PC-9 (cell line): Measurements from ENCODE around the gene SNAPC2. TPM values are rescaled to one million over a fixed set of nuclear protein-coding genes. Genes with fewer than 3 reads are reported as not detected.

Source experiments
- BruUV-seq: library from RNA; stranded (reverse); fragments of 400-500 nt; replicated peaks from 2 replicates; lab custom pipeline; 2021; lab: Mats Ljungman, UMichigan
- CTCF ChIA-PET: fragments of 300-600 bp; sonication (Branson Sonifier 250); formaldehyde crosslinking; loops from one replicate; lab custom pipeline; 2022; ENCODE audit warnings: antibody characterized with exemption; lab: Charles Lee
- POLR2A ChIA-PET: fragments of 300-600 bp; sonication (Branson Sonifier 250); formaldehyde crosslinking; loops from one replicate; lab custom pipeline; 2022; ENCODE audit warnings: antibody characterized with exemption; ENCODE audit not compliant: unreplicated experiment; lab: Charles Lee
- DNase-seq, 2 experiments: peaks; one replicate each; pipeline versions ENCODE4 v3.0.0 to v3.0.0-alpha.2; 2015 to 2022; ENCODE audit warnings: mixed read lengths in 1 of 2
- H2AFZ ChIP-seq: fragments of 200-600 bp; sonication (generic); 2 replicates; pipeline ENCODE4 v1.8.1; 2017; ENCODE audit warnings: antibody characterized with exemption
- H3F3A ChIP-seq: fragments of 200-600 bp; sonication (generic); 2 replicates; pipeline ENCODE4 v1.8.1; 2017; ENCODE audit warnings: antibody characterized with exemption, mild to moderate bottlenecking, low read depth; ENCODE audit not compliant: insufficient read depth
- H3K27ac ChIP-seq: fragments of 200-600 bp; sonication (generic); 2 replicates; pipeline ENCODE4 v1.6.1; 2016; ENCODE audit warnings: mixed run types
- H3K27me3 ChIP-seq: fragments of 200-600 bp; sonication (generic); 2 replicates; pipeline ENCODE4 v1.6.1; 2016; ENCODE audit warnings: low read depth, mixed run types; ENCODE audit not compliant: insufficient read depth
- H3K36me3 ChIP-seq: fragments of 200-600 bp; sonication (generic); 2 replicates; pipeline ENCODE4 v1.6.1; 2016; ENCODE audit warnings: low read depth, mixed run types
- H3K4me1 ChIP-seq: fragments of 200-600 bp; sonication (generic); replicated peaks from 2 replicates; pipeline ENCODE4 v1.6.1; 2016; ENCODE audit warnings: mixed run types; ENCODE audit not compliant: insufficient read depth
- H3K4me2 ChIP-seq: fragments of 200-600 bp; sonication (generic); 2 replicates; pipeline ENCODE4 v1.6.1; 2017; ENCODE audit warnings: mixed run types
- H3K4me3 ChIP-seq: fragments of 200-600 bp; sonication (generic); 2 replicates; pipeline ENCODE4 v1.6.1; 2016; ENCODE audit warnings: mixed run types
- H3K79me2 ChIP-seq: fragments of 200-600 bp; sonication (generic); 2 replicates; pipeline ENCODE4 v1.6.1; 2017; ENCODE audit warnings: low read depth, mixed run types
- H3K9me2 ChIP-seq: fragments of 200-600 bp; sonication (generic); 2 replicates; pipeline ENCODE4 v1.8.1; 2017; ENCODE audit warnings: mild to moderate bottlenecking; ENCODE audit not compliant: insufficient read depth
- H3K9me3 ChIP-seq: fragments of 200-600 bp; sonication (generic); 2 replicates; pipeline ENCODE4 v1.8.1; 2016; ENCODE audit warnings: low read depth; ENCODE audit not compliant: insufficient read depth
- H4K20me1 ChIP-seq: fragments of 200-600 bp; sonication (generic); 2 replicates; pipeline ENCODE4 v1.8.1; 2017; ENCODE audit not compliant: insufficient read depth
- EZH2 ChIP-seq: fragments of 200-600 bp; sonication (generic); IDR thresholded peaks from 2 replicates; pipeline ENCODE4 v1.8.0; 2017; ENCODE audit warnings: antibody characterized with exemption, low read depth
- intact Hi-C: fragments of 100-400 bp; cut with micrococcal nuclease; formaldehyde crosslinking; loops from one replicate; pipeline ENCODE4 v1.10.0; 2022; ENCODE audit not compliant: unreplicated experiment
- total RNA-seq: library from RNA; stranded (reverse); gene quantifications from 2 replicates; pipeline ENCODE4 v1.2.3, GENCODE V29; 2021
- TF ChIP-seq, protein P1 (sequence below): fragments of 200-600 bp; sonication (generic); conservative IDR thresholded peaks from 2 replicates; pipeline ENCODE4 v1.6.1; 2017; ENCODE audit warnings: mixed run types, antibody characterized with exemption, mild to moderate bottlenecking, moderate library complexity

The SNAPC2 gene
- total RNA-seq, 1 experiment from 2014 or later: 37.5 TPM

- no peak overlapping the region for H3K27ac ChIP-seq
- 0 out of 2 replicates have a peak, but pooled peaks cover 4% of the 10 kb centered on the region for H3K36me3 ChIP-seq
- H4K20me1 ChIP-seq: peaks cover 15% of the 10 kb centered on the region; the same call in 1 of the 2 replicates
- DNase-seq: no peak
- ChIA-PET CTCF (no interaction called here), POLR2A (no interaction called here)
- peaks cover 19% of the 10 kb centered on the region for H3K27me3 ChIP-seq
- no peaks in the 10 kb centered on the region for H3K79me2 ChIP-seq
- no peak overlapping the region; the same call in 1 of the 2 replicates for H3K4me3 ChIP-seq
- peaks cover 30% of the 10 kb centered on the region; the same call in 1 of the 2 replicates for H3F3A ChIP-seq
- peaks cover 13% of the 10 kb centered on the region for H3K4me1 ChIP-seq
- H3K9me2 ChIP-seq: no peaks in the 10 kb centered on the region
- H3K4me2 ChIP-seq: peak overlapping the region; percentile 88
- intact Hi-C loops: no loop called here
- H2AFZ ChIP-seq: no peak overlapping the region
- H3K9me3 ChIP-seq: no peaks in the 10 kb centered on the region
- BruUV-seq: no TSS peak
- TF ChIP-seq, protein P1, sequence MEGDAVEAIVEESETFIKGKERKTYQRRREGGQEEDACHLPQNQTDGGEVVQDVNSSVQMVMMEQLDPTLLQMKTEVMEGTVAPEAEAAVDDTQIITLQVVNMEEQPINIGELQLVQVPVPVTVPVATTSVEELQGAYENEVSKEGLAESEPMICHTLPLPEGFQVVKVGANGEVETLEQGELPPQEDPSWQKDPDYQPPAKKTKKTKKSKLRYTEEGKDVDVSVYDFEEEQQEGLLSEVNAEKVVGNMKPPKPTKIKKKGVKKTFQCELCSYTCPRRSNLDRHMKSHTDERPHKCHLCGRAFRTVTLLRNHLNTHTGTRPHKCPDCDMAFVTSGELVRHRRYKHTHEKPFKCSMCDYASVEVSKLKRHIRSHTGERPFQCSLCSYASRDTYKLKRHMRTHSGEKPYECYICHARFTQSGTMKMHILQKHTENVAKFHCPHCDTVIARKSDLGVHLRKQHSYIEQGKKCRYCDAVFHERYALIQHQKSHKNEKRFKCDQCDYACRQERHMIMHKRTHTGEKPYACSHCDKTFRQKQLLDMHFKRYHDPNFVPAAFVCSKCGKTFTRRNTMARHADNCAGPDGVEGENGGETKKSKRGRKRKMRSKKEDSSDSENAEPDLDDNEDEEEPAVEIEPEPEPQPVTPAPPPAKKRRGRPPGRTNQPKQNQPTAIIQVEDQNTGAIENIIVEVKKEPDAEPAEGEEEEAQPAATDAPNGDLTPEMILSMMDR: no peak
- no peak for TF ChIP-seq EZH2
Measured at GRCh38 chr19:7915250-7916102, 4.7 kb upstream of the SNAPC2 start.

GRCh38 chr19:7916103-7916954, 3.8 kb upstream of the SNAPC2 start:
- Histone ChIP-seq H3K27me3 (peaks cover 19% of the 10 kb centered on the region), H3K4me3 (peak overlapping the region; percentile 63), H3K4me1 (peaks cover 18% of the 10 kb centered on the region), H3K9me2 (no peaks in the 10 kb centered on the region), H3F3A (peaks cover 35% of the 10 kb centered on the region; the same call in 1 of the 2 replicates), H3K9me3 (no peaks in the 10 kb centered on the region), H4K20me1 (peaks cover 15% of the 10 kb centered on the region; the same call in 1 of the 2 replicates), H3K79me2 (no peaks in the 10 kb centered on the region), H2AFZ (peak overlapping the region; percentile 75; the same call in 1 of the 2 replicates), H3K27ac (no peak overlapping the region), H3K4me2 (peak overlapping the region; percentile 88), H3K36me3 (0 out of 2 replicates have a peak, but pooled peaks cover 3% of the 10 kb centered on the region)
- POLR2A ChIA-PET: no interaction called here
- intact Hi-C loops: no loop called here
- no peak for DNase-seq
- no TSS peak for BruUV-seq
- CTCF ChIA-PET: no interaction called here
- TF ChIP-seq, protein P1: no peak
- no peak for TF ChIP-seq EZH2

DNA sequence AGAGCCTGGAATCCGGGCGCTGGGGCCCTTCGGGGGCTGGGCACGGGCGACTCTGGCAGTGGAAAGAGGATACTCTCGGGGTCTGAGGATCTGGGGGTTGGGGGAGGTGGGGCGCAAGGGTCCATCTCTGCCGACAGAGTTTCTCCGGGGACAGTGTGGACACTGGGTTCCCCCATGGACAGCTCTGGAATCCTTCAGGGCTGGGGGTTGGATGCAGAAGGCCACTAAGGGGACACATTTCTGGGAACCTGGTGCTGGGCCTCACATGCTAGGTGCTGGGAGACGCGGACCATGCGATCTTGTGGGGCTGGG, 3.2 kb upstream of the SNAPC2 start:
- peak overlapping the region; percentile 88 for H3K4me2 ChIP-seq
- TF ChIP-seq EZH2: 0 out of 2 replicates have a peak, but pooled peaks have one; percentile 20
- TF ChIP-seq, protein P1: no peak
- POLR2A ChIA-PET: no interaction called here
- no peak for DNase-seq
- no peaks in the 10 kb centered on the region for H3K36me3 ChIP-seq
- intact Hi-C loops: no loop called here
- H3K9me3 ChIP-seq: no peaks in the 10 kb centered on the region
- BruUV-seq: no TSS peak
- H3K79me2 ChIP-seq: no peaks in the 10 kb centered on the region
- peaks cover 19% of the 10 kb centered on the region for H3K27me3 ChIP-seq
- CTCF ChIA-PET: interaction anchor here (0.6 kb wide), 1 partner anchor 333 kb away, joined by 3 read pairs; no protein-coding TSS in a partner anchor
- peaks cover 23% of the 10 kb centered on the region for H3K4me1 ChIP-seq
- H4K20me1 ChIP-seq: peaks cover 15% of the 10 kb centered on the region; the same call in 1 of the 2 replicates
- H2AFZ ChIP-seq: peak overlapping the region; percentile 75
- peak overlapping the region; percentile 63 for H3K4me3 ChIP-seq
- no peak overlapping the region for H3K27ac ChIP-seq
- H3K9me2 ChIP-seq: no peaks in the 10 kb centered on the region
- H3F3A ChIP-seq: peaks cover 41% of the 10 kb centered on the region
